Fibroblast of lung (primary cell): ENCODE measurements around the gene ACVR2A.

Experiments used
- EZH2 ChIP-seq: IDR thresholded peaks from 2 replicates; pipeline ENCODE4 v1.5.1; 2012; ENCODE audit warnings: low read length, control low read depth, mild to moderate bottlenecking; ENCODE audit errors: missing control alignments
- TF ChIP-seq, protein P1 (sequence below), 2 donors: IDR thresholded peaks in 1 of 2; conservative IDR thresholded peaks in 1 of 2; 1 replicate in 1 of 2; 2 replicates in 1 of 2; pipeline ENCODE4 v1.5.1; 2011 to 2012; ENCODE audit warnings: low read length in 2 of 2, control low read depth in 1 of 2, inconsistent platforms in 1 of 2, low read depth in 1 of 2, mild to moderate bottlenecking in 1 of 2

- TF ChIP-seq, protein P1, sequence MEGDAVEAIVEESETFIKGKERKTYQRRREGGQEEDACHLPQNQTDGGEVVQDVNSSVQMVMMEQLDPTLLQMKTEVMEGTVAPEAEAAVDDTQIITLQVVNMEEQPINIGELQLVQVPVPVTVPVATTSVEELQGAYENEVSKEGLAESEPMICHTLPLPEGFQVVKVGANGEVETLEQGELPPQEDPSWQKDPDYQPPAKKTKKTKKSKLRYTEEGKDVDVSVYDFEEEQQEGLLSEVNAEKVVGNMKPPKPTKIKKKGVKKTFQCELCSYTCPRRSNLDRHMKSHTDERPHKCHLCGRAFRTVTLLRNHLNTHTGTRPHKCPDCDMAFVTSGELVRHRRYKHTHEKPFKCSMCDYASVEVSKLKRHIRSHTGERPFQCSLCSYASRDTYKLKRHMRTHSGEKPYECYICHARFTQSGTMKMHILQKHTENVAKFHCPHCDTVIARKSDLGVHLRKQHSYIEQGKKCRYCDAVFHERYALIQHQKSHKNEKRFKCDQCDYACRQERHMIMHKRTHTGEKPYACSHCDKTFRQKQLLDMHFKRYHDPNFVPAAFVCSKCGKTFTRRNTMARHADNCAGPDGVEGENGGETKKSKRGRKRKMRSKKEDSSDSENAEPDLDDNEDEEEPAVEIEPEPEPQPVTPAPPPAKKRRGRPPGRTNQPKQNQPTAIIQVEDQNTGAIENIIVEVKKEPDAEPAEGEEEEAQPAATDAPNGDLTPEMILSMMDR (conservative IDR thresholded peaks at IDR 0.05 in 1 of 2, IDR thresholded peaks at IDR 0.05 in 1 of 2; ENCODE audit: low read depth in 1 of 2, low read length in 2 of 2), result no peak
- TF ChIP-seq EZH2, result no peak
Observed at GRCh38 chr2:147909178-147909577, 64.3 kb downstream of the ACVR2A start.
